Lower leg skin (tissue), 4 donors: Measurements from ENCODE around the gene CLGN. TPM values are rescaled to one million over a fixed set of nuclear protein-coding genes. Genes with fewer than 3 reads are reported as not detected.
A peak's percentile ranks its signal among the peaks of the same experiment; 100 is the strongest.
"Not testable (repeated sequence)": the region's sequence is repeated elsewhere in the genome, so short reads cannot be mapped to it uniquely, and the experiment has no call there.

Experiments
- DNase-seq, 2 donors: peaks; one replicate each; pipeline ENCODE4 v3.0.0-alpha.2; 2019; ENCODE audit warnings: low spot score in 2 of 2
- H3K4me3 ChIP-seq: fragments of 200-600 bp; sonication (generic); 2 replicates; pipeline ENCODE4 v1.5.1; 2017; ENCODE audit warnings: mild to moderate bottlenecking, low read depth; ENCODE audit not compliant: poor library complexity, severe bottlenecking
- CTCF ChIP-seq, 3 donors: fragments of 450-650 bp; IDR thresholded peaks; one replicate each; pipeline ENCODE4 v1.5.1; 2016; ENCODE audit warnings: antibody characterized with exemption in 3 of 3, mild to moderate bottlenecking in 3 of 3, moderate library complexity in 2 of 3
- POLR2A ChIP-seq, 2 donors: fragments of 450-650 bp; IDR thresholded peaks; one replicate each; pipeline ENCODE4 v1.6.1; 2016 to 2017; ENCODE audit warnings: antibody characterized with exemption in 2 of 2, mild to moderate bottlenecking in 1 of 2, moderate library complexity in 1 of 2
- WGBS, 2 donors: methylation state at CpG; one replicate each; pipeline ENCODE4 v1.1.5; 2018; 5-methylcytosine and 5-hydroxymethylcytosine counted together
- intact Hi-C: fragments of 100-400 bp; cut with DNase I; formaldehyde crosslinking; loops from one replicate; pipeline ENCODE4 v1.15.0; 2023; ENCODE audit warnings: low total_unique reads
- total RNA-seq, 4 donors: library from RNA; depleted of rRNA; stranded (reverse); fragments of >200 nt; gene quantifications; one replicate each; pipeline ENCODE4 v1.1.0, GENCODE V29; 2016

CLGN gene
- total RNA-seq, 4 donors from 2014 or later, result 0.08 to 0.94 (median 0.37) TPM

- TF ChIP-seq CTCF (IDR thresholded peaks at IDR 0.05), result no peak
- no peak for TF ChIP-seq POLR2A (IDR thresholded peaks at IDR 0.05)
- no peak overlapping the region for H3K4me3 ChIP-seq
- 68 to 71% methylated on average over 3 of the region's 3 CpGs for WGBS, 2 donors
- no peak for DNase-seq
- intact Hi-C loops, result no loop called here
Measured at GRCh38 chr4:140463182-140463581, 35.7 kb upstream of the CLGN start.

- WGBS, 2 donors, result 48 to 58% methylated on average over 3 of the region's 3 CpGs
- no peak for DNase-seq
- no peak for TF ChIP-seq POLR2A (IDR thresholded peaks at IDR 0.05)
- intact Hi-C loops, result no loop called here
- no peak overlapping the region for H3K4me3 ChIP-seq
Measured at GRCh38 chr4:140450352-140450751, 22.9 kb upstream of the CLGN start.

GRCh38 chr4:140448830-140449229 is 21.4 kb upstream of the CLGN start:
- no peak overlapping the region for H3K4me3 ChIP-seq
- TF ChIP-seq CTCF (IDR thresholded peaks at IDR 0.05), result no peak
- no peak for TF ChIP-seq POLR2A (IDR thresholded peaks at IDR 0.05)
- WGBS, 2 donors, result 29 to 33% methylated on average over 2 of the region's 2 CpGs
- DNase-seq, result no peak
- intact Hi-C loops, result no loop called here

- DNase-seq, result no peak
- TF ChIP-seq POLR2A (IDR thresholded peaks at IDR 0.05) (no peak), CTCF (IDR thresholded peaks at IDR 0.05) (no peak)
- intact Hi-C loops, result no loop called here
- no peak overlapping the region for H3K4me3 ChIP-seq
- 48 to 74% methylated on average over 3 of the region's 3 CpGs for whole genome bisulfite sequencing, 2 donors
Measured at GRCh38 chr4:140448162-140448561, 20.7 kb upstream of the CLGN start.

- intact Hi-C loops, H3K4me3 ChIP-seq, DNase-seq: not testable (repeated sequence)
- 91 to 92% methylated on average over 4 of the region's 4 CpGs for WGBS, 2 donors
Measured at GRCh38 chr4:140444347-140444746, 16.9 kb upstream of the CLGN start.

GRCh38 chr4:140439644-140440142 is 12.2 kb upstream of the CLGN start:
- DNase-seq, result no peak
- no peak overlapping the region for H3K4me3 ChIP-seq
- intact Hi-C loops, result no loop called here
- TF ChIP-seq CTCF (IDR thresholded peaks at IDR 0.05), result no peak
- TF ChIP-seq POLR2A (IDR thresholded peaks at IDR 0.05), result no peak

- no peak for TF ChIP-seq POLR2A (IDR thresholded peaks at IDR 0.05)
- TF ChIP-seq CTCF (IDR thresholded peaks at IDR 0.05), result no peak
- intact Hi-C loops, result no loop called here
- WGBS, 2 donors, result 42% methylated on average over 7 of the region's 7 CpGs
- H3K4me3 ChIP-seq, result peak overlapping the region; percentile 41
- DNase-seq, result no peak
Measured at GRCh38 chr4:140427919-140428471, 547 bp upstream of the CLGN start.
